Measurements from ENCODE around the gene CDX1.

GRCh38 chr5:150219142-150219541 lies 52.6 kb downstream of the CDX1 start:
- TF ChIP-seq EZH2 (IDR thresholded peaks at IDR 0.05) (no peak), POLR2AphosphoS5 (IDR thresholded peaks at IDR 0.05; ENCODE audit: borderline replicate concordance, low read depth, low read length) (no peak), FOXP2 (optimal IDR thresholded peaks at IDR 0.05; ENCODE audit: control extremely low read depth, extremely low read length, insufficient read depth) (no peak)

All from SK-N-MC (cell line).